HepG2 (cell line): ENCODE measurements around the gene MAPK10. TPM values are rescaled to one million over a fixed set of nuclear protein-coding genes. Genes with fewer than 3 reads are reported as not detected.

Source experiments
- ATAC-seq: fragments of 200-7000 bp; cut with Tn5 transposase; 3 replicates; pipeline ENCODE4 v1.9.1; 2020; ENCODE audit warnings: mild to moderate bottlenecking, moderate library complexity
- BruUV-seq: library from RNA; stranded (reverse); fragments of 400-500 nt; replicated peaks from 2 replicates; lab custom pipeline; 2021; lab: Mats Ljungman, UMichigan
- CTCF ChIA-PET: fragments of 300-600 bp; formaldehyde crosslinking; extraction: SDS; loops from one replicate; lab custom pipeline; 2021; ENCODE audit warnings: low total read pairs, inconsistent platforms, low intra/inter-chr PET ratio; lab: Yijun Ruan, JAX
- POLR2A ChIA-PET: fragments of 350-600 bp; sonication (Branson Sonifier 250); formaldehyde crosslinking; loops from one replicate; lab custom pipeline; 2020; ENCODE audit warnings: antibody characterized with exemption, inconsistent platforms; lab: Yijun Ruan, JAX
- DNase-seq: peaks from one replicate; pipeline ENCODE4 v3.0.0-alpha.2; 2015; ENCODE audit warnings: low spot score
- FAIRE-seq: peaks from 3 replicates; lab custom pipeline; 2011; peaks lifted over from hg19 to GRCh38; lab: Jason Lieb, UNC
- H2AFZ ChIP-seq: one replicate; pipeline ENCODE4 v1.6.1; 2011; ENCODE audit warnings: low read length, inconsistent platforms
- H3K27ac ChIP-seq: fragments of 300-600 bp; 3 replicates; pipeline ENCODE4 v1.8.0; 2011; ENCODE audit warnings: mixed run types, mild to moderate bottlenecking, mixed read lengths, low read length, inconsistent platforms; ENCODE audit not compliant: insufficient read depth; ENCODE audit errors: extremely low read length
- H3K27me3 ChIP-seq, 2 experiments: fragments of 200-600 bp in 1 of 2; 2 replicates in 1 of 2; 3 replicates in 1 of 2; pipeline versions ENCODE4 v1.6.0 to v1.8.0; 2011; ENCODE audit warnings: low read length in 2 of 2, mild to moderate bottlenecking in 2 of 2, moderate library complexity in 2 of 2, inconsistent platforms in 1 of 2; ENCODE audit not compliant: insufficient read depth in 2 of 2, control insufficient read depth in 1 of 2
- H3K36me3 ChIP-seq, 2 experiments: fragments of 200-600 bp in 1 of 2; replicated peaks in 1 of 2; 2 replicates in 1 of 2; 3 replicates in 1 of 2; pipeline versions ENCODE4 v1.5.1 to v1.8.0; 2011; ENCODE audit warnings: low read length in 2 of 2, inconsistent platforms in 1 of 2; ENCODE audit not compliant: insufficient read depth in 2 of 2, control insufficient read depth in 1 of 2
- H3K4me1 ChIP-seq: 2 replicates; pipeline ENCODE4 v1.5.1; 2012; ENCODE audit warnings: low read length, inconsistent platforms; ENCODE audit not compliant: insufficient read depth
- H3K4me2 ChIP-seq: 2 replicates; pipeline ENCODE4 v1.6.0; 2011; ENCODE audit warnings: low read depth, low read length, inconsistent platforms
- H3K4me3 ChIP-seq, 3 experiments: fragments of 200-600 bp in 1 of 3; sonication (generic), shearing (Covaris generic) in 1 of 3; replicated peaks in 1 of 3; 2 replicates each; pipeline ENCODE4 v1.5.1; 2011 to 2016; ENCODE audit warnings: low read length in 3 of 3, inconsistent platforms in 2 of 3, low read depth in 2 of 3, mild to moderate bottlenecking in 2 of 3, control low read depth in 1 of 3, mixed read lengths in 1 of 3; ENCODE audit not compliant: insufficient read depth in 1 of 3
- H3K79me2 ChIP-seq: one replicate; pipeline ENCODE4 v1.6.1; 2011; ENCODE audit warnings: low read length, inconsistent platforms; ENCODE audit not compliant: insufficient read depth
- H3K9ac ChIP-seq: 2 replicates; pipeline ENCODE4 v1.6.0; 2011; ENCODE audit warnings: mild to moderate bottlenecking, low read depth, low read length, inconsistent platforms; ENCODE audit not compliant: insufficient read depth
- H3K9me3 ChIP-seq: 2 replicates; pipeline ENCODE4 v1.5.1; 2012; ENCODE audit warnings: mild to moderate bottlenecking, low read length
- H4K20me1 ChIP-seq: 2 replicates; pipeline ENCODE4 v1.6.0; 2011; ENCODE audit warnings: inconsistent platforms, mild to moderate bottlenecking, low read length, moderate library complexity; ENCODE audit not compliant: insufficient read depth
- CREBL2 ChIP-seq: sonication (generic); formaldehyde crosslinking; IDR thresholded peaks from 2 replicates; pipeline ENCODE4 v1.8.1; 2023; ENCODE audit warnings: missing genetic modification reagents, mild to moderate bottlenecking, borderline replicate concordance
- HES4 ChIP-seq: sonication (generic); formaldehyde crosslinking; IDR thresholded peaks from 2 replicates; pipeline ENCODE4 v1.9.0; 2021; ENCODE audit warnings: mild to moderate bottlenecking, missing genetic modification reagents, borderline replicate concordance
- REST ChIP-seq, 2 experiments: IDR thresholded peaks; 2 replicates each; pipeline ENCODE4 v1.6.1; 2011 to 2012; ENCODE audit warnings: low read length in 2 of 2, borderline replicate concordance in 1 of 2, low read depth in 1 of 2, mild to moderate bottlenecking in 1 of 2, moderate library complexity in 1 of 2
- SMC3 ChIP-seq: IDR thresholded peaks from 2 replicates; pipeline ENCODE4 v1.6.1; 2011; ENCODE audit warnings: low read length, improper control_type of control experiment
- SMYD3 ChIP-seq: sonication (generic); formaldehyde crosslinking; IDR thresholded peaks from 2 replicates; pipeline ENCODE4 v1.8.1; 2023; ENCODE audit warnings: mild to moderate bottlenecking, missing genetic modification reagents
- SNAPC5 ChIP-seq: sonication (generic); formaldehyde crosslinking; IDR thresholded peaks from 2 replicates; pipeline ENCODE4 v1.8.1; 2023; ENCODE audit warnings: mild to moderate bottlenecking, missing genetic modification reagents, borderline replicate concordance
- TRIM24 ChIP-seq: sonication (generic); formaldehyde crosslinking; IDR thresholded peaks from 2 replicates; pipeline ENCODE4 v1.8.0; 2022; ENCODE audit warnings: mild to moderate bottlenecking, missing genetic modification reagents
- ZIK1 ChIP-seq: sonication (generic); formaldehyde crosslinking; IDR thresholded peaks from 2 replicates; pipeline ENCODE4 v1.5.0; 2020; ENCODE audit warnings: mild to moderate bottlenecking, low read depth, missing genetic modification reagents, borderline replicate concordance
- ZNF296 ChIP-seq: sonication (generic); formaldehyde crosslinking; conservative IDR thresholded peaks from 2 replicates; pipeline ENCODE4 v1.5.0; 2020; ENCODE audit warnings: mild to moderate bottlenecking, missing genetic modification reagents
- ZNF44 ChIP-seq: sonication (generic); formaldehyde crosslinking; IDR thresholded peaks from 2 replicates; pipeline ENCODE4 v1.5.1; 2020; ENCODE audit warnings: mild to moderate bottlenecking, missing genetic modification reagents
- ZNF607 ChIP-seq: sonication (generic); formaldehyde crosslinking; IDR thresholded peaks from 2 replicates; pipeline ENCODE4 v1.5.1; 2020; ENCODE audit warnings: missing genetic modification reagents, mild to moderate bottlenecking, borderline replicate concordance
- WGBS: methylation state at CpG from one replicate; pipeline ENCODE4 v1.1.6; 2017; ENCODE audit warnings: low lambda C conversion rate; 5-methylcytosine and 5-hydroxymethylcytosine counted together
- in situ Hi-C: cut with HindIII; loops from 2 replicates; pipeline ENCODE4 v1.10.0; 2017; ENCODE audit warnings: low pct_unique_long_range_greater_than_20kb; ENCODE audit not compliant: extremely low pct_ligation_motif_present
- intact Hi-C: fragments of 100-400 bp; cut with micrococcal nuclease; formaldehyde crosslinking; loops from one replicate; pipeline ENCODE4 v1.10.0; 2022; ENCODE audit not compliant: unreplicated experiment
- polyA plus RNA-seq, 8 experiments: library from polyadenylated mRNA; depleted of rRNA in 3 of 8; stranded (reverse) in 7 of 8; unstranded in 1 of 8; fragments of >200 nt; fragmentation: Illumina TruSeq in 4 of 8; extraction: Trizol in 4 of 8; gene quantifications; 2 replicates each; pipeline versions ENCODE4 v1.2.1 to v1.2.3, GENCODE V29; 2011 to 2016; ENCODE audit warnings: low read depth in 4 of 8, missing spikeins in 1 of 8, mixed read lengths in 1 of 8; ENCODE audit not compliant: insufficient read depth in 1 of 8
- total RNA-seq, 5 experiments: library from RNA; depleted of rRNA; stranded (reverse); fragments of >200 nt; fragmentation: Illumina TruSeq; extraction: Trizol; gene quantifications; 2 replicates each; pipeline ENCODE4 v1.2.3, GENCODE V29; 2016; ENCODE audit warnings: low read depth in 1 of 5

MAPK10 gene
- total and polyA plus RNA-seq, 2 of the 13 experiments (the other 11 are each of a cell fraction or from before 2014, with no cell fraction given), result not detected

- Histone ChIP-seq H2AFZ (no peak overlapping the region), H3K4me1 (no peaks in the 10 kb centered on the region), H3K9ac (no peak overlapping the region), H3K4me2 (no peak overlapping the region), H3K27ac (no peak overlapping the region), H3K27me3 (no peaks in the 10 kb centered on the region), H3K4me3 (no peak overlapping the region), H4K20me1 (no peaks in the 10 kb centered on the region), H3K36me3 (no peaks in the 10 kb centered on the region), H3K9me3 (no peaks in the 10 kb centered on the region), H3K79me2 (no peaks in the 10 kb centered on the region)
- intact Hi-C loops (no loop called here), in situ Hi-C loops (no loop called here)
- ChIA-PET CTCF (no interaction called here), POLR2A (no interaction called here)
- ATAC-seq (no peak), DNase-seq (no peak), FAIRE-seq (no peak)
- no TSS peak for BruUV-seq
- 0% methylated on average over 2 of the region's 2 CpGs for WGBS
- TF ChIP-seq SMYD3 (CRISPR knock-in tag) (no peak), ZNF607 (CRISPR knock-in tag) (no peak), CREBL2 (CRISPR knock-in tag) (no peak), TRIM24 (CRISPR knock-in tag) (no peak), ZNF296 (CRISPR knock-in tag) (no peak), HES4 (no peak), ZNF44 (no peak), REST (IDR thresholded peaks at IDR 0.05; ENCODE audit: borderline replicate concordance in 1 of 2, low read depth in 1 of 2, low read length in 2 of 2) (no peak), SMC3 (no peak), ZIK1 (CRISPR knock-in tag) (no peak), SNAPC5 (CRISPR knock-in tag) (no peak)
Observed at GRCh38 chr4:86160426-86160825, 199.4 kb downstream of the MAPK10 start.
